Activated CD4-positive, CD25-positive, alpha-beta regulatory T cell (primary cell): Measurements from ENCODE around the gene CD96.
"Not testable (repeated sequence)": the region's sequence is repeated elsewhere in the genome, so short reads cannot be mapped to it uniquely, and the experiment has no call there.

Experiments
- DNase-seq, 4 experiments: peaks; one replicate each; lab custom pipeline; 2025; lab: John Stamatoyannopoulos, UW

The CD96 gene

DNA sequence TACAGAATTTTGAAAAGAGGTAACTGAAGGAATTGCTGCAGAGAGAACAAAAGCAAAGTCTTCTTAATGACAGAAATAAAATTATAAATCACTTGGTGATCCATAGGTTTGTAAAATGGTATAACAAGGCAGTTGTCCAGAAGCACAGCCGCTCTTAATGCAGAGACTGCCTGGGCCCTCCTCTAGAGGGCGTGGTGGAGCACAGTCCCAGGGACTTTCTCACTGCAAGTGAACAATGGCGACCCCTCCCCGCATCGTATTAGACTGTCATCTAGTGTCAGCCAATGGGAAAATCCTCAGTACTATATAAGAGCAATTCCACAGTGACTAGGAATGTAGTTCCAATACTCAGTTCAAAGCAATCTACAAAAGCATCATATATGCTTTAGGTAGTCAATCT lies 79.5 kb downstream of the CD96 start:
- DNase-seq = no peak

DNA sequence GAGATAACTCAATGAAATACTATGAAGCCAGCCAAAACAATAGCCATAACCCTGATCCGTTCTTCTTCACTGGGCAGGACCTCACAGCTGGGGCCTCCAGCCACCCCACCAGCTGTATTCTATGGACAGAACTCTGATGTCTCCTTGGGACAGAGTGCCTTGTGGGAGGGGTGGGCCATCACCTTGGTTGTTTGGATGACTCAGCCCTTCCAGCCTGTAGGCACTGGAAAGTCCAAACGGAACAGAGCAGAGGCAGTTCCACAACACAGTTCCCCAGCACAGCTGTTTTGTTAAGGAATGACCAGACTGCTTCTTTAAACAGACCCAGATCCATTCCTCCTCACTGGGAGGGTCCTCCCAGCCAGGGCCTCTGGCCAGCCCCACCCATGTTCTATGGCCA lies 85.1 kb downstream of the CD96 start:
- no peak for DNase-seq

DNA sequence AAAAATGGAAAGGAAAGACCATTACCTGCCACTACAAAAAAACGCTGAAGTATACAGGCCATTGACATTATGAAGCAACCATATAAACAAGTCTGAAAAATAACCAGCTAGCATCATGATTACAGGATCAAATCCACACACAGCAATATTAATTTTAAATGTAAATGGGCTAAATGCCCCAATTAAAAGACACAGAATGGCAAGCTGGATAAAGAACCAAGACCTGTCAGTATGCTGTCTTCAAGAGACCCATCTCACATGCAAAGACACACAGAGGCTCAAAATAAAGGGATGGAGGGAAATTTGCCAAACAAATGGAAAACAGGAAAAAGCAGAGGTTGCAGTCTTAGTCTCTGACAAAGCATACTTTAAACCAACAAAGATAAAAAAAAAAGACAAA lies 87.0 kb downstream of the CD96 start:
- DNase-seq = not testable (repeated sequence)

DNA sequence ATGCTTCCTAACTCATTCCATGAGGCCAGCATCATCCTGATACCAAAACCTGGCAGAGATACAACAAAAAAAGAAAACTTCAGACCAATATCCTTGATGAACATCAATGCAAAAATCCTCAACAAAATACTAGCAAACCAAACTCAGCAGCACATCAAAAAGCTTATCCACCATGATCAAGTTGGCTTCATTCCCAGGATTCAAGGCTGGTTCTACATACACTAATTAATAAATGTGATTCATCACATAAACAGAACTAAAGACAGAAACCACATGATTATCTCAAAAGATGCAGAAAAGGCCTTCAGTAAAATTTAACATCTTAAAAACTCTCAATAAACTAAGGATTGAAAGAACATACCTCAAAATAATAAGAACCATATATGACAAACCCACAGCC lies 88.6 kb downstream of the CD96 start:
- not testable (repeated sequence) for DNase-seq

DNA sequence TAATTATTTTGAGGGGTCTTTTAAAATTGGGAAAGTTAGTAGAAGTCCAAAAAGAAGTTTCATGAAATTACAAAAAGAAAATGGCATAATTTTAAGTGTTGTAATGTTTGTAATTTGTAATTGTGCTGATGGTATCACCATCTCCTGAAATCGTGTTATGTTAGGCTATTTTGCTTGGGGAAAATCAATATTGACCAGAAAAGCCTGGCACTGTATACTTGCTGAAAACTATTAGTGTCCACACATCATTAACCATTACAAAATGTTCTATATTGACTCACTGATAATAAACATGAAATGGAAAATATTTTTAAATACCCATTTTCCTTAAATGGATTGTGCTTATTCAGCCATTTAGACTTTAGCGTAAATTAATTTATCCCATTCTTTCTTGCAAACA lies 93.4 kb downstream of the CD96 start:
- no peak for DNase-seq

DNA sequence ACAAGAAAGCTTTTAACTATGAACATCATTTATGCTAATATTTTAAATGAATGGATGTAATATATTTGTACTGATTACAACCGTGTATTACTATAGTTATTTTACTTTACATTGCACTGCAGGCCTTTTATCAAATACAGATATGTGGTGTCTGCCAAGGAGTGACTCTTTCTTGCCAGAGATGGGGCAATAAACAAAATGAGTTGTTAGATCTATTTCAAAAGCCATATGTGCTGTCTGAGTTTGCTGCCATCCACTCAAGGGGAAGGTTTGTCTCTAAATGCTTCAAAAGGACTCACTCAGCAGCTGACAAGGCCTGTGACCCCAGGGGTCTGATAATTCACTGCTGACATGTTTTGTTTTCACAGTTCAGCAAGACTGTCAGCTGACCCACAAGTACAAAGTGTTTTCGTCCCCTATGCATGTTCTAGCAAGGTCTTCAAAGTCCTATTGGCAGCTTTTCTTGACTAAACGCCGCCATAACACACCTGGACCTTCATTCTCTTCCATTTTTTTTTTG lies 94.4 kb downstream of the CD96 start:
- no peak for DNase-seq

DNA sequence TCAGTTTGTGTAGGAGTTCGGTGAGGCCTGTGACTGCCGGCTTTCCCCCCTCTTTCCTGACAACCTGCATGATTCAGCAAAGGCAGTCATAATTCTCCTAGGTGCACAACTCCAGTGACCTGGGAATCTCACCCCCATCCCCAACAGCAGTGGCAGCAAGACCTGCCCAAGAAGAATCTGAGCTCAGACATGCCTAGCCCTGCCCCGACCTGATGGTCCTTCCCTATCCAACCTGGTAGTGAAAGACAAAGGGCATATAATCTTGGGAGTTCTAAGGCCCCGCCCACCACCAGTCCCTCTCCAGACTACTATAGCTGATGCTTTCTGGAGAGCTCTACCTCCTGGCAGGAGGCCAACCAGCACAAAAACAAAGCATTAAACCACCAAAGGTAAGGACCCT lies 97.3 kb downstream of the CD96 start:
- DNase-seq = no peak

DNA sequence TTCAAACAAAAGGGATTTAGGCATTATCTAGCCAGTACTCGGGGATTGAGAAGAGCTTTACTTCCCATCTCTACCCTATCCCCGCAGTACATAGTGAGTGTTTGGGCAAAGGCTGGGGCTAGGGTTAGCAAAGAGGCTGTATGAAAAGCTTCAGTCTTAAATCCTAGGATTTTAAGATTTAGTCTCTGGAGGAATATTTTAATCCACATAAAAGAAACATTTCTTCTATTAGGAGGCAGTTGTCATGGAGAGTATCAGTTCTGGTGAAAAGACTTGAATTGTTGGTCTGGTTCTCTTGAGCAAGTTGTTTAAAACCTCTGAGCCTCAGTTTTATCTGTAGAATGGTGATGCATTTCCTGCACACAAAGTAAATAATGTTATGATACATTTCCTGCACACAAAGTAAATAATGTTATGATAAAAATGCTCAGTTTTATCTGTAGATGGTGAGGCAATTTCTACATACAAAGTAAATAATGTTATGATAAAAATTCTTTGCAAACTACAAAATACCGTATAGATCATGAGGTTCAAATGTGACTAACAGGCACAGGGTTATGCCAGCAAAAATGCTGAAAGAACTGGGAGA lies 107.1 kb downstream of the CD96 start:
- no peak for DNase-seq

DNA sequence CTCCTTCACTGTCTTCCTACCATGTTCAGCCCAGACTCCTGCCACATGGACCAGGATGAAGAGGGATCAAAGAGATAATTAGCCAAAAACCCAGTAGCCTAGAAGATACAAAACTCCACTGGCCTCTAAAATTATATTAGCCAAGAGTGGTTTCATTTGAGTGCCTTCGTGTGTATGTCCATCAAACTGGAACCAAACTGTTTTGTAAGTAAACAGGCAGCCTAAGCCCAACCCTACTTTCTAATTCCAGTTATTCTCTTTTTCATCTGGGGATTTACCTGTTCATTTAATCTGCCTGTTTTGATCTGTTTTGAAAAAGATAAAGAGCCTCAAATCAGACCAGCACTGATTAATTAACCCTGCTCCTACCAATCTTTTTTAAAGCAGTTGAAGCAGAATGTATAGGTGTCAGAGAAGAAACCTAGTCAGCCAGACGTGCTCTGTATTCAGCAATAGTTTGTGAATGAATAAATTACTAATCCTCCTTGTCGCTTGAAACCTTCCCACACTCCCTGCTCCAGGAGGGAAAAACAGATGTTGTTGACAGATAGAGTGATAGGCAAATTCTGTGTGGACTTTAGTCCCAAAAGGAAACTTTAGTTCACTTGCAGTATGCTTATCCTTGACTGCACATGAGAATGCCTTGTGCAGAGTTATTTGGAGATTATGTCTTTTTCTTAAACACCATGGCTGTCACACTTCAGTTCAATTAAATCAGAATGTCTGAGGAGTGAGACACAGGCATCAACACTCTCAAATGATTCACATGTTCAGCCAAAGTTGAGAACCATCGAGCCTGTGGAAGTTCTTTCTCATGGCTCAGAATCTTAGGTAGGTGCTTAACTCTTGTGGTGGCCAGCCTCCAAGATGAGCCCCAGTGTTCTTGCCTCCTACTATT lies 108.6 kb downstream of the CD96 start:
- no peak for DNase-seq

DNA sequence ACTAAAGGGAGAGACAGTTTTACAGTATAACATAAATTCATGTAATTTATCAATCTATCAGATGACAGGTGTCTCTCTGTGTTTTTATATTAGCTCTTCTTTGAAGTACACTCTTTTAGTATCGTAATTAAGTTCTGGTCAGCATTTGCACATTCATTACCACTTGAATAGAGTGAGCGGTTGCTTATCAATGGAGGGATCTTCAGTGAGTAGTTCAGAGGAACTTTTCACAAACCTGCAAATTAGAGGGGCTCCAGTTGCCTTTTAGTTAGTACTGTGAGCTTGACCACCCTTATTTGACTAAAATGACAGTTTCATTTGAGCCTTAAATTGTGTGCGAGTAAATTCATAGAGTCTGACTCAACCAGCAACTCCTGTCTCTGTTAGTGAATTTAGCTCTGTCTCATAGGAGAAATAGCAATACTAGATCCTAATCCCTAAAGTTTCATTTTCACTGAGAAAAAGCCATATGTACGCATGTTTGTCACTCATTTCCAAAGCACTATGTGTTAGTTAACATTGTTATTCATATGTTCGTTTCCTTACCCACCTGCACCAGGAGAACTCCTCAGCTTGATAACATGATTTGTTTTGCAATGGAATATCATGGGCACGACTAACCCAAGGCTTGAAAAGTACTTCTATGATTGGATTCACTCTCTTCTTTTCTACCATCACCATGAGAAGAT lies 110.6 kb downstream of the CD96 start:
- DNase-seq = no peak

DNA sequence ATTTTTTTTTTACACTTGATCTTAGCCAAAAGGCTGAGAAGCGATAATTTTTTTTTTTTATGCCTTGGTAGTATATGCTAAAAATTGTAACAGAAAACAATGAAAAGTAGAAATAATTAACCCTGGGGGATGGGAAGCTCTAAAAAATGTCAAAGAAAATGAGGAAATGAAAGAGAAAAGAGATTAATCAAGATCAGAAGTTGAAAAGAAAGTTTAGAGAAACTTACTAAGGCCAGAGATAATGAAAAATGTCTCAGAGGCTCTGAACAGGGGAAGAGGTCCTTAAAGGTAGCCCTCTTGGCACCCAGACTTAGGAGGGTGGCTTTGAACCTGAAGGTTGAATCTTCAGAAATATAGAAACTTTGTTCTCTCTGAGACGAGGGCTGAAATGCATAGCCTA lies 111.8 kb downstream of the CD96 start:
- DNase-seq = no peak

DNA sequence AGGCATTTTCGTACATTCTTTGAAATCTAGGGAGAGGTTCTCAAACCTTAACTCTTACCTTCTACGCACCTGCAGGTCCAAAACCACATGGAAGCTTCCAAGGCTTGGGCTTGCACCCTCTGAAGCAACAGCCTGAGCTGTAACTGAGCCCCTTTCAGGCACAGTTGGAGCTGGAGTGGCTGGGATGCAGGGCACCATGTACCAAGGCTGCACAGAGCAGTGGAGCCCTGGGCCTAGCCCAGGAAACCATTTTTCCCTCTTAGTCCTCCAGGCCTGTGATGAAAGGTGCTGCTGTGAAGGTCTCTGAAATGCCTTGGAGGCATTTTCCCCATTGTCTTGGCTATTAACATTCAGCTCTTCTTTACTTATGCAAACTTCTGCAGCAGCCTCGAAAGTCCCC lies 120.0 kb downstream of the CD96 start:
- no peak for DNase-seq

DNA sequence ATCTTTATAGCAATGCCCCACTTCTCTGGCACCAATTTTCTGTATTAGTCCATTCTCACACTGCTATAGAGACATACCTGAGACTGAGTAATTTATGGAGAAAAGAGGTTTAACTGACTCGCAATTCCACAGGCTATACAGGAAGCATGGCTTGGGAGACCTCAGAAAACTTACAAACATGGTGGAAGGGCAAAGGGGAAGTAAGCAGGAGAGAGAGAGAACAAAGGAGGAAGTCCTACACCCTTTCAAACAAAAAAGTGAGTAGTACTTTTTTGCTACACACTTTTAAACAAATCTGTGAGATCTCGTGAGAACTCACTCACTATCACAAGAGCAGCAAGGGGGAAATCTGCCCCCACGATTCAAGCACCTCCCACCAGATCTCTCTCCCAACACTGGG lies 120.9 kb downstream of the CD96 start:
- DNase-seq = no peak

DNA sequence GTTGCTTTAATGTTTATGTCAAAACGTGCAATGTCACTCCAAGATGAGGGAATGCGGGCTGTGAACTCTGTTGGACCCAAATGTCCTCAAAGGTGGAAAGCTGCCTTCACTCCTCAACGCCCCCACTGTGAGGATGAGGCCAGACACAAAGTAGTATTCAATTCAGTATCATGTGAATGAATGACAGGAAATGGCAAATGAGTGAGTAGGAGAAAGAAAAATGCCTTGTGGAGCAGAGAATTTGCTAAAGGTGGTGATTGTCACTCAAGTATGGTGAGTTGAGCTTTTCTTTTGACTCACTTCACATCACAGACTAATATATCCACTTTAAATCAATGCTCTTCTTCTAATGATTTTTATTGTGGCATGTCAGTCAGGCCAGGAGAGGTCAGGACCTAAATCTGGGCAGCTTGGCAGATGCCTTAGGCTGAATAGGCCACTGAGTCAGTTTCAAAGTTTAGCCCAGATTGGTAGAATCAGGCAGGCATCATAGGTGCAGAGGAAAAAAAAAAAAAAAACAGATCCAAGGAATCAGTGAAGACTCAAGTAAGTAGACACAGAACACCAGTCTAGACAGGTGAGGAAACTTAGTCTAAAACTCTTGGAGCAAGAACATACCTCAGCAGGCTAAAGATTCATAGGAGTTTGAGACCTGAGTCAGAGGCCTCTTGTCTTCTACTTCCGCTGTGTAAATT lies 124.2 kb downstream of the CD96 start:
- DNase-seq = no peak

DNA sequence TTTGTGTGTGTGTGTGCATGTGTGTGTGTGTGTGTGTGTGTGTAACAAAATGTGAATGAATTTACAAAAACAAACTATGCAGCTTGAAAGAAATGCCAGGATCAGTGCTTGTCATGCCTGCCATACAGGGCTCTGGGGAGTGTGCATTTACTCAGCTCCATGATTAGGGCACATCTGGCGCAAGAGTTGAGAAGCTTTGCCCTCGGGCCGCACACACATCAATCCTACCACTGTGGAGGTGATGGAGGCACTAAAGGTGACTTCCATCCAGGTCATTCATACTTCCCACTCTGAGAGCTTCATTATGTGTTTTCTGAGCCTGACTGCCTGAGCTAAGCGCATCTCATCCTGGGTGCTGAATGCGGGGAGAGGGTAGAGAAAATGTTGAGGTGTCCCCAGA lies 125.2 kb downstream of the CD96 start:
- no peak for DNase-seq

DNA sequence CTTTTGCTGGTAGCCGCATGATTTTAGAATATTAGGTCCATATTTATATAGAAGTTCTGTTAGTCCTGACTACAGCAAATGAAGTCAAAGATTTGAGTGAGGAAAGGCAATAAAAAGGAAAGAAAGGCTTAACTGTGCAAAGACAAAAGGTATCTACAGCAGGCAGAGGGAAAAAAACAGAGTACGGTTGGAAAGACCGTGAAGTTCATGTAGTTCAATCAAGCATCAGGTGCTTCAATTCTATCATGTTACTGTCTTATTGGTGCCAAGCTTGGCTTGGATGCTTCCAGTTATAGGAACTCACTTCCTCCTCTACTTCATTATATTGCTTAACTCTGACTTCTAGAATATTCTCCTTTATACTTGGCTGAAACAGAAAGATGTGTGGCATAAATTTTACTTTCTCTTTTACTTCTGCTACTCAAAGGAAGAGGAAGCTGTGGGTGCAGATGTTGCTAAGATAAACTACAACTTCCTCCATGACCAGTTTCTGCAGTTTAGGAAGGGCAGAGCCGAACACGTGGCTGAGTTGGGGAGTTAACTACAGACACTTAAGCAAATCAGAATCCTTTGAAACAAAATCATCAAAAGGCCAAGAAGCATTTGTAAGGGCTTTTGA lies 125.7 kb downstream of the CD96 start:
- DNase-seq = peak; percentile 2 to 42 (median 17)

DNA sequence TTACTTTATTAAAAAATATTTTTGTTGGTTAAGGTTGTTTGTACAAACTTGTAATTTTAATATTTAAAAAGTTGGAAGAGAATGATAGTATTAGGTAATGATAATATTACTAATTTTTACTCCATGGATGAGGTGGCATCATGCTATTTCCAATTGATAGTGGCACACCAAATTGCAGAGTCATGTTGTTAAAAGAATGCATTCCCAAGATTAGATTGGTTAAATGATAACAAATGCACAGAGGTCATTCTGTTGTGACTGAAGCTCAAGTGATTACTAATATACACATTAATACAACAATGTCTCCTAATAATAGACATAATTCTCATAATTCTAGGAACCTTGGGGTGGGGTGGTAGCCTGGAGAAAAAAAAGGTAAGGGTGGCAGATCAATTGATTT lies 126.3 kb downstream of the CD96 start:
- no peak for DNase-seq

DNA sequence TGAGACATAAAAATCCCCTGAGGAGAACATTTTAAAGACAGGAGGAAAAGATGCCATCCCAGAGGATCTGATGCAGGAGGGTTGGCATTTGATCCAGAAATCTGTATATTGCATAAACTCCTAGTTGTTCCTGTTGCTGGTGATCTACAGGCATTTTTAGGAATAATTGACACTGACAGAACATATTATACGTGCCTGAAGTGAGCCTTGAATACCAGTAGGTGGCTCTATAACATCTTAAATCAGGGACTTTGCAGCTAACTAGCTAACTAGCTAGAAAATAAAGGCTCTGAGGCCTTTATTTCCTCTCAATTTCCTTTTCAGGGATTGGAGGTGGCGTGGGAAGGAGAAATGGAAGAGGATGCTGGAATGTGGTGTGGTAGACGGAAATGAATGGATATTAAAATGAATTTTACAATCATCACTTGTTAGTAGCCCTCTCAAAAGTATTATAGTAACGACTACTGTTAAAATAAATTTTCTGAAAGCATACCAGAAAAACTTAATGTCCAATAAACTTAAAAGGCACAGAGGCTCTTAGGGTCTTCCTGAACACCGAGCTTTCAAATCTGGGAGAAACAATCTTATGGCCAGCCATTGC lies 127.0 kb downstream of the CD96 start:
- DNase-seq = no peak

DNA sequence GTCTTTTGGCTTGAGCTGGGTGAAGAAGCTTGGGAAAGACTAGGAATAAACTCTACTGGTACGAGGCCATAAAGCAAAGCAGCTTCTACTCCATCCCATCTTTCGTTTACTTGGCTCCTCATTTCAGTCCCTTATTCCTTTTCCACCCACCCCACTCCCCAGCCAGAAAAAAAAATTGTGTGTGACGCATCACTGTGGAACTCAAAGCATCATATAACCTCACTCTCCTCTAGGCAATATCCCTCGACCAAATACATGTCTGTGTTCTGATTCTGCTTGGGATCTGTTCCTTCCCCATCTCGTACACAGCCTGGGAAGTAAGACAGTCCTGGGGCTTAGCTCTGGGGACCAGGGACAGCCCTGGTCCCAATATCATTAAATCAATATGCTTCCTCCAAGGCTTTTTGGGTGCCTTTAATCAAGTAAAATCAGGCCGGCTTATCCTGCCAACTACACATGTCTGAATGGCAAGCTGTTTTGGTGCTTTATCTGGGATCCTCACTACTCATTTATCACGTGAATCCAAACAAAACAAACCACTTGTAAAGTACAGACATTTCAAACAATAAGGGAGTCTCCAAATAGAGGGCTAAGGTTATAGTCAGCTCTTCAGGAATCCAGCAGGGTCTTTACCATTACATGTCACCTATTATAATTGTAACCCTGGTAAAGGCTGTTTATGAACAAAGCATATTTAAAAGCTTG lies 128.1 kb downstream of the CD96 start:
- no peak for DNase-seq

DNA sequence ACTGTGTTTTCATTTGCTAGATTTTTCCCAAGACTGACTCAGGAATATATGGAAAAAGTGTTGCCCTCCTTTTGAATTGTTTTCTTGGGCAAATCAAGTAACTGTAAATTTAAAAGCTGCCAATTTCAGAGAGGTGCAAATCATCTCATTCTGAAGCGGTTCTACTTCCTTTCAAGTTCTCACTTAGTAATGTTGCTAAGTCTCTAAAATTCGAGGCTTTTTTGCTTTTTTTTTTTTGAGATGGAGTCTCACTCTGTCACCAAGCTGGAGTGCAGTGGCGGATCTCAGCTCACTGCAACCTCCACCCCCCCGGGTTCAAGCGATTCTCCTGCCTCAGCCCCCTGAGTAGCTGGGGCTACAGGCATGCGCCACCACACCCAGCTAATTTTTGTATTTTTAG lies 130.5 kb downstream of the CD96 start:
- not testable (repeated sequence) for DNase-seq

DNA sequence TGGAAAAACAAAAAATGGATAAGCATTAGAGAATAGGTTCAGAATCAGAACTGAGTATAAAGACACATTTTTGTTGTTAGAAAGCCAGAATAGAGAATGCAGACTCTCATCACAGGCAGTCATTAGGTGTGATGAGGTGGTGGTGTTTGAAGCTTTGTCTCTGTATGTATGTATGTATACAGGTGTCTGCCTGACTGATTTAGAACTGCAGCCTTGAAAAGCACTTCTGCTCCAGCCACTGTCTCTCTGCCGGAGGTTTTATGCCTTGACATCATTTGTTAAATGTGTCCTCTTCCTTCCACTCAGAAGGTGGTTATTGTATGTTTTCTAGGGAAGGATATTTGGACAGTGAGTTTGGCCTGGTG lies 133.8 kb downstream of the CD96 start:
- no peak for DNase-seq
